ENCODE measurements around the gene ASB13.

ASB13 gene

GRCh38 chr10:5645944-5646617 lies 20.3 kb downstream of the ASB13 start:
- DNase-seq = no peak

- DNase-seq = no peak
Observed at GRCh38 chr10:5645375-5645774, 21.0 kb downstream of the ASB13 start.

- no peak for DNase-seq
Observed at GRCh38 chr10:5644930-5645329, 21.5 kb downstream of the ASB13 start.

- no peak for DNase-seq
Observed at GRCh38 chr10:5643346-5644067, 22.9 kb downstream of the ASB13 start.

- no peak for DNase-seq
Observed at GRCh38 chr10:5641501-5641900, 24.9 kb downstream of the ASB13 start.

- DNase-seq = no peak
Observed at GRCh38 chr10:5640501-5640900, 25.9 kb downstream of the ASB13 start.

- DNase-seq = no peak
Observed at GRCh38 chr10:5640036-5640435, 26.4 kb downstream of the ASB13 start.

- no peak for DNase-seq
Observed at GRCh38 chr10:5639066-5639465, 27.3 kb downstream of the ASB13 start.

GRCh38 chr10:5638494-5638893 lies 27.9 kb downstream of the ASB13 start:
- no peak for DNase-seq

- DNase-seq = no peak
Observed at GRCh38 chr10:5634918-5635317, 31.5 kb downstream of the ASB13 start.

GRCh38 chr10:5633166-5633749 lies 33.1 kb downstream of the ASB13 start:
- DNase-seq = no peak

- DNase-seq = no peak
Observed at GRCh38 chr10:5632446-5632845, 33.9 kb downstream of the ASB13 start.

- DNase-seq = no peak
Observed at GRCh38 chr10:5631936-5632335, 34.5 kb downstream of the ASB13 start.

GRCh38 chr10:5630112-5630436 lies 36.3 kb downstream of the ASB13 start:
- no peak for DNase-seq

GRCh38 chr10:5629303-5630111 lies 36.9 kb downstream of the ASB13 start:
- peak; percentile 93 for DNase-seq

GRCh38 chr10:5628451-5629302 lies 37.7 kb downstream of the ASB13 start:
- DNase-seq = no peak

GRCh38 chr10:5627486-5628044 lies 38.8 kb downstream of the ASB13 start:
- no peak for DNase-seq

- DNase-seq = no peak
Observed at GRCh38 chr10:5625992-5626777, 40.2 kb downstream of the ASB13 start.

GRCh38 chr10:5624701-5625100 lies 41.7 kb downstream of the ASB13 start:
- DNase-seq = no peak

- peak; percentile 92 for DNase-seq
Observed at GRCh38 chr10:5623081-5623748, 43.2 kb downstream of the ASB13 start.
